ENCODE results near the gene VGLL3. TPM values are rescaled to one million over a fixed set of nuclear protein-coding genes. Genes with fewer than 3 reads are reported as not detected.

Gene VGLL3
- total RNA-seq, 1 experiment from 2014 or later, result 0.15 TPM

- DNase-seq (ENCODE audit: low read depth, low spot score), result no peak
- no peak for TF ChIP-seq POLR2AphosphoS5 (IDR thresholded peaks at IDR 0.05; ENCODE audit: low read depth, low read length)
- TF ChIP-seq REST (IDR thresholded peaks at IDR 0.05; ENCODE audit: insufficient read depth in 1 of 2, low read depth in 2 of 2, low read length in 1 of 2), result no peak
- no peak for TF ChIP-seq TCF7L2 (IDR thresholded peaks at IDR 0.05; ENCODE audit: low read depth, low read length)
- no peak for TF ChIP-seq CTCF (IDR thresholded peaks at IDR 0.05)
- no peak for TF ChIP-seq SIN3A (IDR thresholded peaks at IDR 0.05; ENCODE audit: borderline replicate concordance, insufficient read depth, low read depth, low read length)
- H3K36me3 ChIP-seq (ENCODE audit: control insufficient read depth, insufficient read depth, low read length), result no peaks in the 10 kb centered on the region
- BruUV-seq (replicated peaks), result no TSS peak
- intact Hi-C loops (cut with micrococcal nuclease; ENCODE audit: unreplicated experiment), result no loop called here
- CTCF ChIA-PET, result no interaction called here
- H3K4me1 ChIP-seq (ENCODE audit: control insufficient read depth, insufficient read depth, low read length), result no peaks in the 10 kb centered on the region
- ATAC-seq, result no peak
- no peak overlapping the region for H3K4me3 ChIP-seq (ENCODE audit: low read depth in 2 of 2, low read length in 2 of 2)
- no peaks in the 10 kb centered on the region for H3K27me3 ChIP-seq (ENCODE audit: control insufficient read depth, insufficient read depth, low read length)
- POLR2A ChIA-PET, result no interaction called here
- no peaks in the 10 kb centered on the region for H3K9me3 ChIP-seq (ENCODE audit: control insufficient read depth, insufficient read depth, low read depth, low read length)
- in situ Hi-C loops (cut with HindIII; ENCODE audit: low pct_unique_long_range_greater_than_20kb, low sequenced_read_pairs), result no loop called here
- H3K27ac ChIP-seq (ENCODE audit: low read length), result no peak overlapping the region
Observed at GRCh38 chr3:86930181-86930580, 60.8 kb downstream of the VGLL3 start.

GRCh38 chr3:86929046-86929445 is 61.9 kb downstream of the VGLL3 start:
- CTCF ChIA-PET, result no interaction called here
- DNase-seq (ENCODE audit: low read depth, low spot score) (no peak), ATAC-seq (no peak)
- no peaks in the 10 kb centered on the region for H3K4me1 ChIP-seq (ENCODE audit: control insufficient read depth, insufficient read depth, low read length)
- BruUV-seq (replicated peaks), result no TSS peak
- no peaks in the 10 kb centered on the region for H3K27me3 ChIP-seq (ENCODE audit: control insufficient read depth, insufficient read depth, low read length)
- no peak overlapping the region for H3K4me3 ChIP-seq (ENCODE audit: low read depth in 2 of 2, low read length in 2 of 2)
- POLR2A ChIA-PET, result no interaction called here
- H3K36me3 ChIP-seq (ENCODE audit: control insufficient read depth, insufficient read depth, low read length), result no peaks in the 10 kb centered on the region
- no peak overlapping the region for H3K27ac ChIP-seq (ENCODE audit: low read length)
- in situ Hi-C loops (cut with HindIII; ENCODE audit: low pct_unique_long_range_greater_than_20kb, low sequenced_read_pairs), result no loop called here
- no peak for TF ChIP-seq POLR2AphosphoS5 (IDR thresholded peaks at IDR 0.05; ENCODE audit: low read depth, low read length)
- TF ChIP-seq SIN3A (IDR thresholded peaks at IDR 0.05; ENCODE audit: borderline replicate concordance, insufficient read depth, low read depth, low read length), result no peak
- no peak for TF ChIP-seq TCF7L2 (IDR thresholded peaks at IDR 0.05; ENCODE audit: low read depth, low read length)
- TF ChIP-seq REST (IDR thresholded peaks at IDR 0.05; ENCODE audit: insufficient read depth in 1 of 2, low read depth in 2 of 2, low read length in 1 of 2), result no peak
- TF ChIP-seq CTCF (IDR thresholded peaks at IDR 0.05), result no peak
- H3K9me3 ChIP-seq (ENCODE audit: control insufficient read depth, insufficient read depth, low read depth, low read length), result no peaks in the 10 kb centered on the region
- intact Hi-C loops (cut with micrococcal nuclease; ENCODE audit: unreplicated experiment), result no loop called here
